Ishikawa (cell line): Measurements from ENCODE around the gene ARHGEF7.

Source experiments
- CEBPB ChIP-seq: IDR thresholded peaks from 2 replicates; pipeline ENCODE4 v1.6.1; 2012
- CREB1 ChIP-seq: IDR thresholded peaks from 2 replicates; pipeline ENCODE4 v1.6.1; 2012; ENCODE audit warnings: low read depth
- EGR1 ChIP-seq: IDR thresholded peaks from 2 replicates; pipeline ENCODE4 v1.6.1; 2012
- EP300 ChIP-seq: IDR thresholded peaks from 2 replicates; pipeline ENCODE4 v1.6.1; 2012; ENCODE audit warnings: borderline replicate concordance
- FOXM1 ChIP-seq: IDR thresholded peaks from 2 replicates; pipeline ENCODE4 v1.6.1; 2012; ENCODE audit warnings: low read depth, borderline replicate concordance
- MAX ChIP-seq: IDR thresholded peaks from 2 replicates; pipeline ENCODE4 v1.6.1; 2012
- NFIC ChIP-seq: IDR thresholded peaks from 2 replicates; pipeline ENCODE4 v1.6.1; 2012
- RAD21 ChIP-seq: IDR thresholded peaks from 2 replicates; pipeline ENCODE4 v1.6.1; 2012; ENCODE audit warnings: low read depth
- REST ChIP-seq: IDR thresholded peaks from 2 replicates; pipeline ENCODE4 v1.6.1; 2012; ENCODE audit warnings: low read depth, mild to moderate bottlenecking
- TAF1 ChIP-seq: IDR thresholded peaks from 2 replicates; pipeline ENCODE4 v1.6.1; 2012; ENCODE audit warnings: low read depth, mild to moderate bottlenecking
- TCF12 ChIP-seq: IDR thresholded peaks from 2 replicates; pipeline ENCODE4 v1.6.1; 2012; ENCODE audit warnings: low read depth
- TEAD4 ChIP-seq: IDR thresholded peaks from 2 replicates; pipeline ENCODE4 v1.6.1; 2012
- USF1 ChIP-seq: IDR thresholded peaks from 2 replicates; pipeline ENCODE4 v1.6.1; 2012
- YY1 ChIP-seq: IDR thresholded peaks from 2 replicates; pipeline ENCODE4 v1.6.1; 2012; ENCODE audit warnings: low read depth
- ZBTB7A ChIP-seq: IDR thresholded peaks from 2 replicates; pipeline ENCODE4 v1.6.1; 2012; ENCODE audit warnings: low read depth

The ARHGEF7 gene

GRCh38 chr13:111249637-111250360, 134.7 kb downstream of the ARHGEF7 start:
- TF ChIP-seq MAX (no peak), TCF12 (no peak), EGR1 (no peak), ZBTB7A (no peak), TEAD4 (no peak), CREB1 (no peak), CEBPB (no peak), USF1 (no peak)

GRCh38 chr13:111251646-111252445, 136.7 kb downstream of the ARHGEF7 start:
- TF ChIP-seq ZBTB7A (no peak), YY1 (no peak), CREB1 (no peak), CEBPB (no peak), EP300 (no peak), TAF1 (no peak), EGR1 (no peak), TEAD4 (no peak), MAX (no peak)

- TF ChIP-seq RAD21 = no peak
- TF ChIP-seq MAX = no peak
- TF ChIP-seq EGR1 = no peak
- TF ChIP-seq TEAD4 = no peak
- no peak for TF ChIP-seq ZBTB7A
- no peak for TF ChIP-seq USF1
- TF ChIP-seq CEBPB = no peak
- TF ChIP-seq TAF1 = no peak
- no peak for TF ChIP-seq TCF12
- no peak for TF ChIP-seq YY1
- TF ChIP-seq REST = no peak
- TF ChIP-seq CREB1 = no peak
Observed at GRCh38 chr13:111252446-111253364, 137.6 kb downstream of the ARHGEF7 start.

GRCh38 chr13:111253365-111253872, 138.3 kb downstream of the ARHGEF7 start:
- no peak for TF ChIP-seq YY1
- no peak for TF ChIP-seq NFIC
- TF ChIP-seq FOXM1 = no peak
- no peak for TF ChIP-seq EGR1
- no peak for TF ChIP-seq RAD21
- TF ChIP-seq ZBTB7A = no peak
- TF ChIP-seq CEBPB = no peak
- TF ChIP-seq MAX = no peak
- no peak for TF ChIP-seq TEAD4
- no peak for TF ChIP-seq TCF12
- no peak for TF ChIP-seq USF1
- TF ChIP-seq CREB1 = no peak
- TF ChIP-seq TAF1 = no peak
- no peak for TF ChIP-seq REST
- TF ChIP-seq EP300 = no peak
